Progenitor cell of endocrine pancreas (in vitro differentiated cells): Measurements from ENCODE around the gene JCAD. TPM values are rescaled to one million over a fixed set of nuclear protein-coding genes. Genes with fewer than 3 reads are reported as not detected.

Experiments used
- DNase-seq: peaks from one replicate; pipeline ENCODE4 v3.0.0; 2021; ENCODE audit warnings: low spot score; ENCODE audit not compliant: unreplicated experiment
- H3K27ac Mint-ChIP-seq: 2 replicates; pipeline ENCODE4 v1.8.0; 2021; ENCODE audit warnings: mild to moderate bottlenecking, moderate library complexity, mixed read lengths
- H3K27me3 Mint-ChIP-seq: 2 replicates; pipeline ENCODE4 v1.8.0; 2021; ENCODE audit warnings: mixed read lengths
- H3K36me3 Mint-ChIP-seq: 2 replicates; pipeline ENCODE4 v1.8.0; 2022; ENCODE audit warnings: mixed read lengths; ENCODE audit not compliant: insufficient read depth
- H3K4me1 Mint-ChIP-seq: 2 replicates; pipeline ENCODE4 v1.8.0; 2021; ENCODE audit warnings: low read depth, mixed read lengths
- H3K4me3 Mint-ChIP-seq: 2 replicates; pipeline ENCODE4 v1.8.0; 2021; ENCODE audit warnings: low read depth, mild to moderate bottlenecking, moderate library complexity, mixed read lengths
- H3K9me3 Mint-ChIP-seq: 2 replicates; pipeline ENCODE4 v1.8.0; 2021; ENCODE audit warnings: low read depth, mixed read lengths
- total RNA-seq: library from RNA; stranded (reverse); gene quantifications from 2 replicates; pipeline ENCODE4 v1.2.1, GENCODE V29; 2021
- TF ChIP-seq, protein P1 (sequence below): fragments of 200-600 bp; sonication (generic); IDR thresholded peaks from one replicate; pipeline ENCODE4 v1.5.0; 2021; ENCODE audit warnings: antibody characterized with exemption, mild to moderate bottlenecking; ENCODE audit not compliant: unreplicated experiment

The JCAD gene
- total RNA-seq, 1 donor from 2014 or later = 13.4 TPM

DNA sequence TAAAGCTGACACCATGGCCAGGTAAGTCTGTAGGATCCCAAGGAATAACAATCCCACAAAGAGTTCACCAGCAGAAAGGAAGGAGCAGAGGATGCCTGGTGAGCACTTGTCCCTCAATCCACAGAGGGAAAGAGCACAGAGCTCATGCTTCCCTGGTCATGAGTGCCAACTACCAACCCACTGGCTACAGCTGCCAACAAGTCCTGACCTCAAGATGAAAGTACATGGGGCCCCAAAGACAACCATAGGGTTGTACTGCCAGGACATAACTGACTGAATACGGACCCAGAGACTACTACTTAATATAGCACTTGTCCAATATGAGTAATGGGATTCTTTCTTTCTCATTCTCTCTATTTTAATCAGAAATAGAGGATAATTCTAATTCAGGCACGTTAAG is 83.3 kb downstream of the JCAD start:
- H3K27ac Mint-ChIP-seq = no peak overlapping the region
- TF ChIP-seq, protein P1, sequence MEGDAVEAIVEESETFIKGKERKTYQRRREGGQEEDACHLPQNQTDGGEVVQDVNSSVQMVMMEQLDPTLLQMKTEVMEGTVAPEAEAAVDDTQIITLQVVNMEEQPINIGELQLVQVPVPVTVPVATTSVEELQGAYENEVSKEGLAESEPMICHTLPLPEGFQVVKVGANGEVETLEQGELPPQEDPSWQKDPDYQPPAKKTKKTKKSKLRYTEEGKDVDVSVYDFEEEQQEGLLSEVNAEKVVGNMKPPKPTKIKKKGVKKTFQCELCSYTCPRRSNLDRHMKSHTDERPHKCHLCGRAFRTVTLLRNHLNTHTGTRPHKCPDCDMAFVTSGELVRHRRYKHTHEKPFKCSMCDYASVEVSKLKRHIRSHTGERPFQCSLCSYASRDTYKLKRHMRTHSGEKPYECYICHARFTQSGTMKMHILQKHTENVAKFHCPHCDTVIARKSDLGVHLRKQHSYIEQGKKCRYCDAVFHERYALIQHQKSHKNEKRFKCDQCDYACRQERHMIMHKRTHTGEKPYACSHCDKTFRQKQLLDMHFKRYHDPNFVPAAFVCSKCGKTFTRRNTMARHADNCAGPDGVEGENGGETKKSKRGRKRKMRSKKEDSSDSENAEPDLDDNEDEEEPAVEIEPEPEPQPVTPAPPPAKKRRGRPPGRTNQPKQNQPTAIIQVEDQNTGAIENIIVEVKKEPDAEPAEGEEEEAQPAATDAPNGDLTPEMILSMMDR = no peak
- no peak for DNase-seq
- H3K27me3 Mint-ChIP-seq = no peaks in the 10 kb centered on the region
- H3K9me3 Mint-ChIP-seq = peaks cover 7% of the 10 kb centered on the region
- H3K4me1 Mint-ChIP-seq = peaks cover 2% of the 10 kb centered on the region
- no peaks in the 10 kb centered on the region for H3K36me3 Mint-ChIP-seq
- H3K4me3 Mint-ChIP-seq = no peak overlapping the region

DNA sequence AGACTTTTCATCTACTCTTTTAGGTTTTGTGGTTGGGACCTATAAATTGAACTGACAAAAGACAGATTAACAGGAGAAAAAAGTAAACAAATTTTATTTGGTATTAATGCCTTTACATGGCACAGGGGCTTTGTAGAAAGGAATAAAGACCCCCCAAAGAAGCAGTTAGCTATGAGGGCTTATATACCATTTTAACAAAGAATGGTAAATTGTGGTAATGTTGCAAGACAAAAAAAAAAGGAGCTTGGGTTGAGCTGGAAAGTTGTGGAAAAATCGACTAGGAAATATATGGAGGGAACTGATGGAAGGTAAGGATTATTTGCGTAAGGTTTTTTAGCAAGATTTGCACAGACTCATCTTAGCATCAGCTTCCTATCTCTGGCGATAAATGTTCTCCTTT is 84.6 kb downstream of the JCAD start:
- Mint-ChIP-seq H3K4me3 (no peak overlapping the region), H3K27ac (no peak overlapping the region), H3K36me3 (no peaks in the 10 kb centered on the region), H3K27me3 (no peaks in the 10 kb centered on the region), H3K4me1 (no peaks in the 10 kb centered on the region), H3K9me3 (peaks cover 7% of the 10 kb centered on the region)
- DNase-seq = no peak
- TF ChIP-seq, protein P1 = no peak

DNA sequence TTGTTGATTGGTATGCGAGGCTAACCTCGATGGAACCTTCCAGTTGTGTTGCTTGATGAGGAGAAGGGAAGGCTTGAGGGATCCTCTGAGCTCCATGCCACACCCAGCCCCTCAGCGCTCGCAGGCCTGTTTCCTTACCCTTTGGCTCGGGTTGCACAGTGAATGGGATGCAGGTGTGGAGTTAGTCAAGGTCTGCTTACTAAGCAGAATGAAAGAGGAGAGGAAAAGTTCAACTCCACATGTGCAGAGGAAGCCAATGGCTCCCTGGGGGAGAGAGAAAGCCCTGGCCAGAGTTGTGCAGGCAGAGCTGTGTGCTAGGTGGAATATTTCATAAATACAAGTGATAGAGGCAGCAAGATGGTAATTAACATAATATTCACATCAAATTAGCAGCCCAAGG is 85.5 kb downstream of the JCAD start:
- Mint-ChIP-seq H3K27me3 (no peaks in the 10 kb centered on the region), H3K9me3 (peaks cover 7% of the 10 kb centered on the region), H3K4me3 (no peak overlapping the region), H3K27ac (no peak overlapping the region), H3K36me3 (no peaks in the 10 kb centered on the region), H3K4me1 (no peaks in the 10 kb centered on the region)
- DNase-seq = no peak
- TF ChIP-seq, protein P1 = no peak

DNA sequence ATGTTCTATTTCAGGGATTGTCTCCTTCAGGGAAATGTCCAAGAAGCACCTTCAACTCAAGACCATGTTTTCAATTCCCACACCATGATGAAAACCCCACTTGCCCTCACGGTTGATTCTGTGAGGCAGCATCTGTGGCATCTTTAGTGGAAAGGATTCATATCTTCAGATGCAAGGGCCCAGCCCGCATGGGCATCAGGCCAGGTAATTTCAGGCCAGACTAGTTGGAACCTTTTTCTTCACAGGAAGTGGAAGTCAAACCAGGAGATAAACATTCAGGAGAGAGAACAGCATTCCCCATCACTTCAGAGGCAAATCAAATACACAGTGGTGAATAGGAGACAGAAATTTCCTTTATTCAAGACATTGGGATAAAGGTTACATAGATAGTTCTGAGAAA is 88.8 kb downstream of the JCAD start:
- Mint-ChIP-seq H3K9me3 (peaks cover 7% of the 10 kb centered on the region), H3K27me3 (no peaks in the 10 kb centered on the region), H3K36me3 (no peaks in the 10 kb centered on the region), H3K4me3 (no peak overlapping the region), H3K4me1 (no peaks in the 10 kb centered on the region), H3K27ac (no peak overlapping the region)
- DNase-seq = no peak
- TF ChIP-seq, protein P1 = no peak

DNA sequence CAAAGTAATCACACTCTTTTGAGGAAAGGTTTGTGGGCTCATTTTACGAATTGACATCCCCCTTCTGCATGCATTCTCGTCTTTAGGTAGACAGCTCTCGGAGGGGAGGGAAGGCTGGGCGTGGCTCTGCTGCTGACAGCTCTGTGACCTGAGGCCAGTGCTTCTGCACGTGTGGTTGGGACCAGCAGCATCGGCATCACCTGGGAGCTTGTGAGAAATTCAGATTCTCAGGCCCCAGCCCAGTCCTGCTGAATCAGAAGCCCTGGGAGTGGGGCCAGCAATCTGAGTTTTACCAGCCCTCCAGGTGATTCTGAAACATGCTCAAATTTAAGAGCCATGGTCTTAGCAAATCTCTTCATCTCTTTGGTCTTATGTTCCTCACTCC is 89.4 kb downstream of the JCAD start:
- no peaks in the 10 kb centered on the region for H3K4me1 Mint-ChIP-seq
- H3K27ac Mint-ChIP-seq = no peak overlapping the region
- H3K9me3 Mint-ChIP-seq = peaks cover 7% of the 10 kb centered on the region
- no peaks in the 10 kb centered on the region for H3K36me3 Mint-ChIP-seq
- H3K4me3 Mint-ChIP-seq = no peak overlapping the region
- no peak for DNase-seq
- H3K27me3 Mint-ChIP-seq = no peaks in the 10 kb centered on the region
- TF ChIP-seq, protein P1 = no peak
